Stimulated activated naive CD4-positive, alpha-beta T cell treated with Interleukin-2 at 50 U/mL for 16 hours (primary cell): ENCODE data around the gene FOXP2.
"Not testable (repeated sequence)": the region's sequence is repeated elsewhere in the genome, so short reads cannot be mapped to it uniquely, and the experiment has no call there.

ENCODE experiments used
- DNase-seq: peaks from one replicate; lab custom pipeline; 2025; lab: John Stamatoyannopoulos, UW

FOXP2 gene

GRCh38 chr7:114504586-114504985 lies 90.0 kb downstream of the FOXP2 start:
- no peak for DNase-seq

- DNase-seq, result no peak
Observed at GRCh38 chr7:114507381-114507780, 92.8 kb downstream of the FOXP2 start.

GRCh38 chr7:114508086-114508485 lies 93.5 kb downstream of the FOXP2 start:
- no peak for DNase-seq

- not testable (repeated sequence) for DNase-seq
Observed at GRCh38 chr7:114510824-114511223, 96.2 kb downstream of the FOXP2 start.

DNA sequence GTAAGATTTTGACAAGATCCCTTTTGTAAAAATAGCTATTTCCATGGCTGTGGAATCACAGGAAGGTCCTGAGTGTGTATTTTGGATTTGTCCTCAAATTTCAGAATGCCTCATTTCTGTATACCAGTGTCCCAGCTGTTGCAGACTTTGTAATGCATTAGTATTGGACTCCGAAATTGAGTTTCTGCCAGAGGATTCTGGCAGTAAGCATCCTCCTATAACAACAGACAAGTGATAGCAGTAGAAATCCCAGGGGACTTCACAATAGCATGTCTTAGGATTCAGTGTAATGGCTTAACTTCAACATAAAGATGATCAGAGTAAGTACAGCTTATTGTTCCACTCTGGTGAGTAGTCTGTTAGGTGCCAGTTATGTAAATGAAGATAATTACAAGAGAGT lies 104.6 kb downstream of the FOXP2 start:
- no peak for DNase-seq

GRCh38 chr7:114522081-114522480 lies 107.5 kb downstream of the FOXP2 start:
- DNase-seq, result no peak

- no peak for DNase-seq
Observed at GRCh38 chr7:114527589-114527988, 113.0 kb downstream of the FOXP2 start.

GRCh38 chr7:114530057-114530611 lies 115.5 kb downstream of the FOXP2 start:
- no peak for DNase-seq

GRCh38 chr7:114531326-114531725 lies 116.7 kb downstream of the FOXP2 start:
- no peak for DNase-seq

DNA sequence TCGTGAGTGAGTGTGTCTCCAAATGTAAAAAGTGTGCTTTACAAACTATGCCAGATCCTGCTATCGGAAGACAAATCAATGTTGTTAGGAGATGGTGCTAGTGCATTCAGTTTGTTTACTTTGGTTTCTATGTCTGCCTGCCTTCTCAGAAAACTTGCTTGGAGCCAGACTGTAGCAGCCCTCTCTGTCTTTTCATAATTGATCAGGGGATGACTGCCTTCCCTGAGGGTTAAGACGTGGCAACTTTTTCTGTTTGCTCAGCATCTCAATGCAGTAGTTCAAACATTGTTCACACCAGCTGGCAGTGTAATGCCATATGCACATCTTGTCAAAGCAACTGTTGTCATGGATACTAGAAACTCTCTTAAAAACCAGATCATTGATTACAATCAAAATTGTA lies 118.5 kb downstream of the FOXP2 start:
- DNase-seq, result no peak

- DNase-seq, result no peak
Observed at GRCh38 chr7:114534953-114535352, 120.3 kb downstream of the FOXP2 start.

GRCh38 chr7:114539575-114539974 lies 125.0 kb downstream of the FOXP2 start:
- no peak for DNase-seq

DNA sequence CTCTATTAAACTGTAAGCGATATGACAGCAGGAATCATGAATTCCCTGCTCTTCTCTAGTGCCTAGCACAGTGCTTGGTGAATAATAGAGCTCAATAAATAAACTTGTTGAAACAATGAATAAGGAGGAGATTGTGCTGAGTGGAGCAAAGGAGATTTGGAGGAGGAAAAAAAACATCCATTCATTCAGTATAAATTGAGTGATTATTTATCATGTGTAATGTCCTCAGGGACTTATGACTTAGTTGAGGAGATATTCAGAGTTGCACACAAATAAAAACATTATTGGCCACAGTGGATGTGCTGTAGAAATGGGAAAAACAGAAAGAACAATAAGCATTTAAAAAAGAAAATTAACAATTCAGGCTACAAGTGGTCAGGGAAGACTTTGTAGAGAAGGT lies 125.7 kb downstream of the FOXP2 start:
- DNase-seq, result no peak

DNA sequence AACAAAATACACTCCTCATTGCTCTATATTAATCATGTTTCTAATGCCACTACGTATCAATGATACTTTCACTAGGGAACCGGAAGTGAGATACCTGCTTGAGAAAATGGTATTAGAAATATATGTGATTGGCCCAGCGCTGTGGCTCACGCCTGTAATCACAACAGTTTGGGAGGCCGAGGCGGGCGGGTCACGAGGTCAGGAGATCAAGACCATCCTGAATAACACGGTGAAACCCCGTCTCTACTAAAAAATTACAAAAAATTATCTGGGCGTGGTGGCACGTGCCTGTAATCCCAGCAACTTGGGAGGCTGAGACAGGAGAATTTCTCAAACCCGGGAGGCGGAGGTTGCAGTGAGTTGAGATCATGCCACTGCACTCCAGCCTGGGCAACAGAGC lies 132.7 kb downstream of the FOXP2 start:
- DNase-seq, result not testable (repeated sequence)

DNA sequence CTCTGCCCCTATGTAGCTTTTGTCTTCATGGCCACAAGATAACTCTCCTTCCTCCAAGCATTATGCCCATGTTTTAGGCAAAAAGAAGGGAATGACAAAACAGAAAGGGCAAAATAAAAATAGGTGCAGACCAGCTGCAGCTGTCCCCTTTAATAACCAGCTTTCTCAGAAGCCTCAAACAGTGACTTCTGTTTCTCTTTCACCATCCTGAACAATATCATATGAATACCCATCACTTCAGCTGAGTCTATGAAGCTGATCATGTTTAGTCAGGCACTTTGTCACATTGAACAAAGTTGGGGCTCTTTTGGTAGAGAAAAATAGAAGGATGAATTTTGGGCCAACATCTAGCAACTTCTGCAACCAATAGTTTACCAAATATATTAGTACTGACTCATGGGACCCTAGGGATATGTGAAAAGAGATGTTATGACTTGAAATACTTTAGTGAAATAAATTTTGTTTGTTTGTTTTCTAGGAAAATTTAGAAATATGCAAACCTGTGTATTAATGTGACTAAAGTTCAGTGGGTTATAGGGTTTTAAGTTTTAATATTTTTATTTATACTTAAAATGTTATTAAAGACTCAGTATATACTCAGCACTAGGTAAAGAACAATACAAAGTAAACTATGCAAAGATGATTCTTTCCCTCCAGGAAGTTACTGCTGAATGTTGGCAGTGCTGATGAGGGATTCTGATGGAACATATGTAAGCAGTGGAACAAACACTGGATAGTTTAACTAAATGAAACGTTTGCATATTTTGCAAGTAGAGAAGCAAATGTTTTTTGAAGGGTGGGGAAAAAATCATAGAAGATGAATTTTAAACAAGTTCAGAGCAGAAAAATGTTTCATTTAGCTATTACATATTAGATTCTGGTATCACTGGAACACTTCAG lies 133.7 kb downstream of the FOXP2 start:
- no peak for DNase-seq

GRCh38 chr7:114554781-114555537 lies 140.3 kb downstream of the FOXP2 start:
- no peak for DNase-seq

DNA sequence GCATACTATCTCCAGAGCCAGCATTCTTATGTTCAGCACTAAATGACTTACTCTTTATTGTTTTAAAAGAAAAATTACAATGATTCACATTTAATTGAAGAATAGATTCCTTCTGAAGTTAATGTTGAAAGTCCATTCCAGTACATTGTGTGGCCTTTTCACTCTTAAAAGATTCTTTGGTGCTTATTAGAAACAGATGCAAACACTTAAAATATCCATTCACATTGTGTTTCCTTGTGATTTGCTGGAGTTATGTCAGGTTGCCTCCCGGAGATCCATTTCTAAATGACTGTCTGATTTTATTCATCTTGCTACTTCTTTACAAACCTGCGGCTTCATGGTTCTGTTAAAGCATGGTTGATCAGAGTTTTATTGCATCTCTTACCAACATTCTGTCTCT lies 152.8 kb downstream of the FOXP2 start:
- DNase-seq, result no peak

GRCh38 chr7:114569220-114569619 lies 154.6 kb downstream of the FOXP2 start:
- no peak for DNase-seq

- no peak for DNase-seq
Observed at GRCh38 chr7:114574384-114574783, 159.8 kb downstream of the FOXP2 start.

DNA sequence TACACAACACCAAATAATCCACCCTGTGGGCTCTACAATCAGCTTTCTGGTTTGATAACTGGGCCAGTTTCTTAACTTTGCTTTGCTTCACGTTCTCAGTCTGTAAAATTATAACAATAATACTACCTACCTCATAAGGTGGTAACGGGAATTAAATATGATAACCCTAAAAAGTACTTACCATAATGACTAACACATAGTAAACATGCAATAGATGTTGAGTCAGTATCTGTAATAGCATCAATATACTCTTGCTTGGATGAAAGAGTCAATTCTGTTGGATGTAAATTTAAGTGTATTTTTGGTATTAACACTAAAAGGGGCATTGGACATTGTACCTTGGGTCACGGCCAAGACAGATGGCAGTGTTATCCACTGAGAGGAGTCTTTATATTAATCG lies 160.5 kb downstream of the FOXP2 start:
- no peak for DNase-seq

GRCh38 chr7:114580963-114581362 lies 166.3 kb downstream of the FOXP2 start:
- not testable (repeated sequence) for DNase-seq

DNA sequence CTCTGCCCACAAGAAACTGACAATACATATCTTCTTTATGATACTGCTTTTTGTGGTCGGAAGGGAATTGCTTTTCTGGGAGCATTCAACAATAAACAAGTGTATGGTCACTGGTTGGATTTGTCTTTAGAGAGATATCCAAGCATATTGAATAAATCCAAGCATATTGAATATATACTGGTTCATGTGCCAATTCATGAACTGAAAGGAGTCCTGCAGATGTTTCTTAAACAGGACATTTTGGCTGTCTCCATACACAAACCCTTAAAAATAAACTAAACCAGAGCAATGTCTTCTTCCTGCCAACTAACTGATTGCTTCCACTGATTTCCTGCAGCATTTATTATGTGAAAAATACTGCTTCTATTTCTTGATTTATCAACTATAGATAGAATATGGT lies 173.9 kb downstream of the FOXP2 start:
- no peak for DNase-seq

DNA sequence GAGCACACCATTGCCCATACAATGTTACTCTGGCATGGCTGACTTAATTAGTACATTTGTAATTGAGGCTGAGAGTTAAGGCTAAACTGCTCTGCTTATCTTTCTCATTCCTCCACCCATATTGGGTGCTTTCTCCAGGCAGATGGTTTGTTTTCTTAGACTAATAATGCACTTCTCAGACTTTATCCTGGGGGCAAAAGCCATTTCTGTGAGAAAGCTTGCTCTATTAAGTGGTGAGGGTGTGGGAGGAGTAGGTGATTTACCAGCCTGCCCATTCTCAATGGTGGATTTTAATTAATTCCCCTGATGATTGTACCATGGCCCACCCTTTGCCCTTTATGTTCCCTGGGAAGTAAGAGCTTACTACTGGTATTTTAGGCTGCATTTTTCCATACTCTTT lies 174.8 kb downstream of the FOXP2 start:
- DNase-seq, result no peak
